Measurements from ENCODE around the gene ADAMTS9.

The ADAMTS9 gene

GRCh38 chr3:64687781-64688604 is at the start of gene ADAMTS9:
Gene ADAMTS9 (minus strand): TSS chr3:64688000. CDS start chr3:64687657, 343 bp downstream.
- no peak for DNase-seq

- DNase-seq: no peak
Measured at GRCh38 chr3:64732576-64732975, 44.8 kb upstream of the ADAMTS9 start.

- DNase-seq: no peak
Measured at GRCh38 chr3:64730681-64731080, 42.9 kb upstream of the ADAMTS9 start.

- no peak for DNase-seq
Measured at GRCh38 chr3:64728994-64729393, 41.2 kb upstream of the ADAMTS9 start.

- no peak for DNase-seq
Measured at GRCh38 chr3:64728428-64728827, 40.6 kb upstream of the ADAMTS9 start.

GRCh38 chr3:64726414-64727090 is 38.8 kb upstream of the ADAMTS9 start:
- no peak for DNase-seq

- no peak for DNase-seq
Measured at GRCh38 chr3:64718976-64719375, 31.2 kb upstream of the ADAMTS9 start.

- no peak for DNase-seq
Measured at GRCh38 chr3:64717872-64718613, 30.2 kb upstream of the ADAMTS9 start.

- DNase-seq: no peak
Measured at GRCh38 chr3:64717411-64717810, 29.6 kb upstream of the ADAMTS9 start.

- DNase-seq: no peak
Measured at GRCh38 chr3:64716110-64716710, 28.4 kb upstream of the ADAMTS9 start.

- no peak for DNase-seq
Measured at GRCh38 chr3:64715211-64715982, 27.6 kb upstream of the ADAMTS9 start.

- DNase-seq: no peak
Measured at GRCh38 chr3:64708456-64708855, 20.7 kb upstream of the ADAMTS9 start.

- no peak for DNase-seq
Measured at GRCh38 chr3:64705946-64706345, 18.1 kb upstream of the ADAMTS9 start.

- DNase-seq: no peak
Measured at GRCh38 chr3:64696896-64697295, 9.1 kb upstream of the ADAMTS9 start.

GRCh38 chr3:64694114-64694513 is 6.3 kb upstream of the ADAMTS9 start:
- DNase-seq: no peak

GRCh38 chr3:64693031-64693430 is 5.2 kb upstream of the ADAMTS9 start:
- no peak for DNase-seq

- no peak for DNase-seq
Measured at GRCh38 chr3:64691051-64691450, 3.3 kb upstream of the ADAMTS9 start.

GRCh38 chr3:64687086-64687780 is 567 bp downstream of the ADAMTS9 start:
- no peak for DNase-seq

GRCh38 chr3:64686446-64686908 is 1.3 kb downstream of the ADAMTS9 start:
- no peak for DNase-seq

- no peak for DNase-seq
Measured at GRCh38 chr3:64685800-64686445, 1.9 kb downstream of the ADAMTS9 start.

- DNase-seq: no peak
Measured at GRCh38 chr3:64685331-64685799, 2.4 kb downstream of the ADAMTS9 start.
